CD14-positive monocyte (primary cell): ENCODE results near the gene HMCN1. TPM values are rescaled to one million over a fixed set of nuclear protein-coding genes. Genes with fewer than 3 reads are reported as not detected.

Experiments
- DNase-seq, 3 donors: peaks; one replicate each; pipeline ENCODE4 v3.0.0-alpha.2; 2011 to 2022
- H2AFZ ChIP-seq: 2 replicates; pipeline ENCODE4 v1.6.0; 2012; ENCODE audit warnings: mild to moderate bottlenecking, low read depth, low read length, inconsistent platforms; ENCODE audit not compliant: insufficient read depth, poor library complexity, severe bottlenecking
- H3K27ac ChIP-seq, 2 donors: 1 replicate in 1 of 2; 2 replicates in 1 of 2; pipeline ENCODE4 v1.5.1; 2012 to 2013; ENCODE audit warnings: low read length in 2 of 2, control low read depth in 1 of 2, inconsistent platforms in 1 of 2, low read depth in 1 of 2, mild to moderate bottlenecking in 1 of 2
- H3K27me3 ChIP-seq, 2 donors: one replicate each; pipeline versions ENCODE4 v1.6.0 to v1.6.1; 2011 to 2013; ENCODE audit warnings: low read length in 2 of 2; ENCODE audit not compliant: control insufficient read depth in 2 of 2, insufficient read depth in 2 of 2
- H3K36me3 ChIP-seq, 2 donors: replicated peaks in 1 of 2; 1 replicate in 1 of 2; 2 replicates in 1 of 2; pipeline versions ENCODE4 v1.5.1 to v1.6.1; 2012 to 2013; ENCODE audit warnings: low read length in 2 of 2, control low read depth in 1 of 2, inconsistent platforms in 1 of 2, mild to moderate bottlenecking in 1 of 2; ENCODE audit not compliant: insufficient read depth in 2 of 2, control insufficient read depth in 1 of 2
- H3K4me1 ChIP-seq, 2 donors: 1 replicate in 1 of 2; 2 replicates in 1 of 2; pipeline versions ENCODE4 v1.5.1 to v1.6.1; 2012 to 2013; ENCODE audit warnings: low read length in 2 of 2, control low read depth in 1 of 2, inconsistent platforms in 1 of 2, mild to moderate bottlenecking in 1 of 2, moderate library complexity in 1 of 2; ENCODE audit not compliant: insufficient read depth in 2 of 2, control insufficient read depth in 1 of 2
- H3K4me2 ChIP-seq: replicated peaks from 2 replicates; pipeline ENCODE3; 2012; ENCODE audit warnings: low read length, moderate library complexity, mild to moderate bottlenecking; ENCODE audit not compliant: poor library complexity, severe bottlenecking; ENCODE audit errors: extremely low read depth
- H3K4me3 ChIP-seq, 3 experiments: fragments of 200-600 bp in 1 of 3; sonication (generic) in 1 of 3; replicated peaks in 1 of 3; 1 replicate in 2 of 3; 2 replicates in 1 of 3; pipeline ENCODE4 v1.5.1; 2011 to 2013; ENCODE audit warnings: low read length in 3 of 3, mild to moderate bottlenecking in 3 of 3, control low read depth in 2 of 3, low read depth in 2 of 3, inconsistent platforms in 1 of 3, moderate library complexity in 1 of 3
- H3K79me2 ChIP-seq: 2 replicates; pipeline ENCODE4 v1.6.0; 2012; ENCODE audit warnings: mild to moderate bottlenecking, control low read depth, inconsistent platforms, low read length, moderate library complexity; ENCODE audit not compliant: insufficient read depth
- H3K9ac ChIP-seq: 2 replicates; pipeline ENCODE4 v1.6.0; 2017; ENCODE audit warnings: low read length, mild to moderate bottlenecking; ENCODE audit not compliant: insufficient read depth, poor library complexity, severe bottlenecking
- H3K9me3 ChIP-seq, 2 donors: replicated peaks in 1 of 2; 1 replicate in 1 of 2; 2 replicates in 1 of 2; pipeline versions ENCODE4 v1.5.1 to v1.6.1; 2012 to 2013; ENCODE audit warnings: low read length in 2 of 2, control low read depth in 1 of 2; ENCODE audit not compliant: control insufficient read depth in 1 of 2, insufficient read depth in 1 of 2
- H4K20me1 ChIP-seq: 2 replicates; pipeline ENCODE4 v1.6.0; 2012; ENCODE audit warnings: mild to moderate bottlenecking, low read length, control low read depth, moderate library complexity; ENCODE audit not compliant: insufficient read depth
- H3K27ac Mint-ChIP-seq, 7 donors: one replicate each; pipeline ENCODE4 v1.8.0; 2020; ENCODE audit warnings: mild to moderate bottlenecking in 7 of 7, mixed read lengths in 7 of 7, moderate library complexity in 6 of 7, inconsistent platforms in 2 of 7
- H3K27me3 Mint-ChIP-seq, 3 donors: one replicate each; pipeline ENCODE4 v1.8.0; 2021 to 2022; ENCODE audit warnings: low read depth in 3 of 3, mild to moderate bottlenecking in 3 of 3, mixed read lengths in 3 of 3, moderate library complexity in 3 of 3, inconsistent platforms in 1 of 3
- H3K36me3 Mint-ChIP-seq, 2 donors: one replicate each; pipeline ENCODE4 v1.8.0; 2020; ENCODE audit warnings: mixed read lengths in 2 of 2, inconsistent platforms in 1 of 2, mild to moderate bottlenecking in 1 of 2
- H3K4me1 Mint-ChIP-seq: one replicate; pipeline ENCODE4 v1.8.0; 2020; ENCODE audit warnings: mild to moderate bottlenecking, mixed read lengths
- H3K4me3 Mint-ChIP-seq, 2 donors: one replicate each; pipeline ENCODE4 v1.8.0; 2020; ENCODE audit warnings: mild to moderate bottlenecking in 2 of 2, mixed read lengths in 2 of 2, moderate library complexity in 1 of 2
- H3K9me3 Mint-ChIP-seq, 7 donors: one replicate each; pipeline ENCODE4 v1.8.0; 2020 to 2022; ENCODE audit warnings: mixed read lengths in 7 of 7, mild to moderate bottlenecking in 6 of 7, moderate library complexity in 6 of 7, inconsistent platforms in 2 of 7
- WGBS: methylation state at CpG from one replicate; pipeline ENCODE4 v1.1.5; 2013; ENCODE audit warnings: missing lambda C conversion rate; ENCODE audit not compliant: insufficient coverage; 5-methylcytosine and 5-hydroxymethylcytosine counted together
- intact Hi-C, 2 donors: fragments of 100-400 bp; cut with micrococcal nuclease; formaldehyde crosslinking; loops; one replicate each; pipeline versions ENCODE4 v1.15.0 to v1.15.1; 2023
- polyA plus RNA-seq, 3 donors: library from polyadenylated mRNA; depleted of rRNA in 1 of 3; unstranded in 2 of 3; stranded (reverse) in 1 of 3; fragments of 300-500 nt in 2 of 3; fragments of >200 nt in 1 of 3; fragmentation: Illumina TruSeq in 2 of 3; gene quantifications; 1 replicate in 2 of 3; 2 replicates in 1 of 3; pipeline ENCODE4 v1.2.3, GENCODE V29; 2012 to 2021
- TF ChIP-seq, protein P1 (sequence below): fragments of 200-600 bp; IDR thresholded peaks from one replicate; pipeline ENCODE4 v1.8.0; 2022; ENCODE audit warnings: antibody characterized with exemption, mild to moderate bottlenecking

Gene HMCN1
- polyA plus RNA-seq, 3 donors = not detected

DNA sequence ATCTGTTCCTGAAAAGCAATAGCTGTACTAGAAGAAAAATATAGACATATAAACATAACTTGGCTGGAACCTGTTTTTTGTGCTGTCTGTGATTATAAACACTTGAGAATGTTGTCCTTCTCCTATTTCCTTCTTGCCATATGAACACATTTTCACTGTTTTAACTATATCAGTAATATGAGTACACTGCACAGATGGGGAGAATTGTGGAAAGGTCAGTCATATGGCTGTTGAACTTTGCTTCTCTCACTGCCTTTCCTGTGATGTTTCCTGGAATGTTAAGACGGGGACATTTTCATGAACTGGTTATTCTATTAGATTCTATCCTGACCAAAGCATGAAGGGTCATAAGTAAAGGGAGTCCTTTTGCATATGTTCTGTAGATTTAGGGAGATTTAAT is 24.9 kb downstream of the HMCN1 start:
- Mint-ChIP-seq H3K4me1 (no peaks in the 10 kb centered on the region), H3K4me3 (no peak overlapping the region), H3K36me3 (no peaks in the 10 kb centered on the region), H3K27me3 (peaks cover 3 to 5% (median 3%) of the 10 kb centered on the region in 3 donors), H3K9me3 (peaks cover 0 to 3% (median 0%) of the 10 kb centered on the region in 7 donors), H3K27ac (no peak overlapping the region)
- no peaks in the 10 kb centered on the region for H3K9me3 ChIP-seq
- no peak for DNase-seq
- no peaks in the 10 kb centered on the region for H4K20me1 ChIP-seq
- H3K9ac ChIP-seq = no peak overlapping the region
- no peaks in the 10 kb centered on the region for H3K4me1 ChIP-seq
- H3K4me2 ChIP-seq = no peak overlapping the region
- no peak overlapping the region for H2AFZ ChIP-seq
- no peak overlapping the region for H3K4me3 ChIP-seq
- TF ChIP-seq, protein P1, sequence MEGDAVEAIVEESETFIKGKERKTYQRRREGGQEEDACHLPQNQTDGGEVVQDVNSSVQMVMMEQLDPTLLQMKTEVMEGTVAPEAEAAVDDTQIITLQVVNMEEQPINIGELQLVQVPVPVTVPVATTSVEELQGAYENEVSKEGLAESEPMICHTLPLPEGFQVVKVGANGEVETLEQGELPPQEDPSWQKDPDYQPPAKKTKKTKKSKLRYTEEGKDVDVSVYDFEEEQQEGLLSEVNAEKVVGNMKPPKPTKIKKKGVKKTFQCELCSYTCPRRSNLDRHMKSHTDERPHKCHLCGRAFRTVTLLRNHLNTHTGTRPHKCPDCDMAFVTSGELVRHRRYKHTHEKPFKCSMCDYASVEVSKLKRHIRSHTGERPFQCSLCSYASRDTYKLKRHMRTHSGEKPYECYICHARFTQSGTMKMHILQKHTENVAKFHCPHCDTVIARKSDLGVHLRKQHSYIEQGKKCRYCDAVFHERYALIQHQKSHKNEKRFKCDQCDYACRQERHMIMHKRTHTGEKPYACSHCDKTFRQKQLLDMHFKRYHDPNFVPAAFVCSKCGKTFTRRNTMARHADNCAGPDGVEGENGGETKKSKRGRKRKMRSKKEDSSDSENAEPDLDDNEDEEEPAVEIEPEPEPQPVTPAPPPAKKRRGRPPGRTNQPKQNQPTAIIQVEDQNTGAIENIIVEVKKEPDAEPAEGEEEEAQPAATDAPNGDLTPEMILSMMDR = no peak
- WGBS = no CpG with 5 or more reads among the region's 1 CpG
- no peaks in the 10 kb centered on the region for H3K36me3 ChIP-seq
- no peaks in the 10 kb centered on the region for H3K27me3 ChIP-seq
- intact Hi-C loops = no loop called here
- no peak overlapping the region for H3K27ac ChIP-seq
- no peaks in the 10 kb centered on the region for H3K79me2 ChIP-seq

GRCh38 chr1:185761841-185762240 is 27.6 kb downstream of the HMCN1 start:
- Histone ChIP-seq H4K20me1 (no peaks in the 10 kb centered on the region), H3K4me1 (no peaks in the 10 kb centered on the region), H2AFZ (no peak overlapping the region), H3K9me3 (no peaks in the 10 kb centered on the region), H3K27ac (no peak overlapping the region), H3K9ac (no peak overlapping the region), H3K4me3 (no peak overlapping the region), H3K36me3 (no peaks in the 10 kb centered on the region), H3K4me2 (no peak overlapping the region), H3K79me2 (no peaks in the 10 kb centered on the region), H3K27me3 (no peaks in the 10 kb centered on the region)
- Mint-ChIP-seq H3K27ac (no peak overlapping the region), H3K36me3 (no peaks in the 10 kb centered on the region), H3K4me3 (no peak overlapping the region), H3K4me1 (no peaks in the 10 kb centered on the region), H3K27me3 (peaks cover 3 to 7% (median 5%) of the 10 kb centered on the region in 3 donors), H3K9me3 (peaks cover 0 to 1% (median 0%) of the 10 kb centered on the region in 7 donors)
- DNase-seq = no peak
- TF ChIP-seq, protein P1 = no peak
- no CpG with 5 or more reads among the region's 3 CpGs for WGBS
- intact Hi-C loops = no loop called here
